Keratinocyte (primary cell): ENCODE measurements around the gene SRD5A1. TPM values are rescaled to one million over a fixed set of nuclear protein-coding genes. Genes with fewer than 3 reads are reported as not detected.
A peak's percentile ranks its signal among the peaks of the same experiment; 100 is the strongest.

Experiments
- DNase-seq: peaks from one replicate; pipeline ENCODE4 v3.0.0-alpha.2; 2011; ENCODE audit warnings: low read depth, missing footprints, low spot score
- FAIRE-seq: peaks from 2 replicates; lab custom pipeline; 2011; peaks lifted over from hg19 to GRCh38; lab: Jason Lieb, UNC
- H2AFZ ChIP-seq: 2 replicates; pipeline ENCODE4 v1.6.0; 2012; ENCODE audit warnings: low read length, control low read depth, inconsistent platforms; ENCODE audit not compliant: control insufficient read depth
- H3K27ac ChIP-seq: 2 replicates; pipeline ENCODE4 v1.5.1; 2011; ENCODE audit warnings: low read length; ENCODE audit not compliant: control insufficient read depth, insufficient read depth
- H3K27me3 ChIP-seq: 3 replicates; pipeline ENCODE4 v1.6.0; 2011; ENCODE audit warnings: low read length; ENCODE audit not compliant: control insufficient read depth, insufficient read depth; ENCODE audit errors: extremely low read depth
- H3K36me3 ChIP-seq, 2 experiments: 2 replicates in 1 of 2; 3 replicates in 1 of 2; pipeline ENCODE4 v1.5.1; 2011; ENCODE audit warnings: low read length in 2 of 2, mild to moderate bottlenecking in 1 of 2; ENCODE audit not compliant: control insufficient read depth in 2 of 2, insufficient read depth in 2 of 2; ENCODE audit errors: extremely low read depth in 1 of 2
- H3K4me1 ChIP-seq: 3 replicates; pipeline ENCODE4 v1.5.1; 2011; ENCODE audit warnings: low read length; ENCODE audit not compliant: control insufficient read depth, insufficient read depth; ENCODE audit errors: extremely low read depth
- H3K4me2 ChIP-seq: 3 replicates; pipeline ENCODE4 v1.6.0; 2011; ENCODE audit warnings: low read depth, low read length; ENCODE audit not compliant: control insufficient read depth, insufficient read depth; ENCODE audit errors: extremely low read depth
- H3K4me3 ChIP-seq, 3 experiments: fragments of 200-600 bp in 1 of 3; sonication (generic) in 1 of 3; 2 replicates in 2 of 3; 3 replicates in 1 of 3; pipeline ENCODE4 v1.5.1; 2011 to 2016; ENCODE audit warnings: low read length in 3 of 3, mild to moderate bottlenecking in 3 of 3, control low read depth in 2 of 3, inconsistent platforms in 1 of 3, low read depth in 1 of 3, mixed read lengths in 1 of 3, mixed run types in 1 of 3, moderate library complexity in 1 of 3; ENCODE audit not compliant: control insufficient read depth in 2 of 3, insufficient read depth in 2 of 3; ENCODE audit errors: extremely low read depth in 1 of 3
- H3K79me2 ChIP-seq: 2 replicates; pipeline ENCODE4 v1.6.0; 2012; ENCODE audit warnings: low read length; ENCODE audit not compliant: control insufficient read depth, insufficient read depth
- H3K9ac ChIP-seq: 3 replicates; pipeline ENCODE4 v1.6.0; 2011; ENCODE audit warnings: low read length; ENCODE audit not compliant: control insufficient read depth, insufficient read depth; ENCODE audit errors: extremely low read depth
- H3K9me1 ChIP-seq: 3 replicates; pipeline ENCODE4 v1.6.0; 2011; ENCODE audit warnings: low read length; ENCODE audit not compliant: control insufficient read depth, insufficient read depth; ENCODE audit errors: extremely low read depth
- H3K9me3 ChIP-seq: 2 replicates; pipeline ENCODE4 v1.5.1; 2012; ENCODE audit warnings: low read depth, low read length; ENCODE audit not compliant: control insufficient read depth
- H4K20me1 ChIP-seq: 3 replicates; pipeline ENCODE4 v1.6.0; 2011; ENCODE audit warnings: low read length; ENCODE audit not compliant: control insufficient read depth, insufficient read depth; ENCODE audit errors: extremely low read depth
- EZH2 ChIP-seq: IDR thresholded peaks from one replicate; pipeline ENCODE4 v1.6.1; 2012; ENCODE audit warnings: inconsistent platforms, mild to moderate bottlenecking, low read length, moderate library complexity
- dilution Hi-C: fragments of 300-500 bp; cut with MboI; formaldehyde crosslinking; loops from one replicate; pipeline ENCODE4 v1.7.0; 2020; ENCODE audit warnings: low sequenced_read_pairs; ENCODE audit not compliant: extremely low pct_ligation_motif_present
- polyA plus RNA-seq, 5 experiments: library from polyadenylated mRNA; depleted of rRNA in 3 of 5; stranded (reverse) in 3 of 5; stranded (forward) in 1 of 5; unstranded in 1 of 5; fragments of >200 nt; gene quantifications; 1 replicate in 1 of 5; 2 replicates in 3 of 5; 3 replicates in 1 of 5; pipeline versions ENCODE4 v1.2.1 to v1.2.3, GENCODE V29; 2011 to 2012; ENCODE audit warnings: missing spikeins in 2 of 5, low read depth in 1 of 5, low replicate concordance in 1 of 5
- TF ChIP-seq, protein P1 (sequence below), 3 experiments: IDR thresholded peaks in 1 of 3; conservative IDR thresholded peaks in 1 of 3; optimal IDR thresholded peaks in 1 of 3; 2 replicates in 2 of 3; 3 replicates in 1 of 3; pipeline versions ENCODE3 to v1.5.1; 2011; ENCODE audit warnings: low read length in 3 of 3, mild to moderate bottlenecking in 3 of 3, moderate library complexity in 2 of 3, control low read depth in 1 of 3, inconsistent platforms in 1 of 3; ENCODE audit not compliant: insufficient read depth in 2 of 3; ENCODE audit errors: extremely low read depth in 1 of 3

Gene SRD5A1
- polyA plus RNA-seq, 1 donor (not counting 4 experiments of a cell fraction or from before 2014, with no cell fraction given) = 35.4 TPM

DNA sequence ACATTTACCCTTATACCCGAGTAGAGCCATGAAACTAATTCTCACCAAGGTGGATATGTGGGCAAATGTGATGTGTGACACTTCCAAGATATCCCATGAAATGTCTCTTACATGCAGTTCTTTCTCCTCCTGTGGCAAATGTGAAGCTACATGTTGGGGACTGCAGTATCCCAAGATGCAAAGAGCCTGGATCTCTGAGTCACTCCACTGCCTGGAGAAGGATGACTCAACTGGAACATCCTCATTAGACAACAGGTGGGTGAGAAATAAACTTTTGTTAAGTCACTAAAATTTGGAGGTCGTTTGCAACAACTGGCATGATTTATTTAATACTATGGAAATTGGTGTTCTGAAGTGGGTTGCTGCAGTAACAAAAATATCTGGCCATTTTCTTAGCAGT, 43.5 kb downstream of the SRD5A1 start:
- H2AFZ ChIP-seq = no peak overlapping the region
- H3K36me3 ChIP-seq = peaks cover 0 to 4% of the 10 kb centered on the region in 2 experiments
- H3K27me3 ChIP-seq = no peaks in the 10 kb centered on the region
- no peak overlapping the region for H3K9ac ChIP-seq
- FAIRE-seq (peak; percentile 44), DNase-seq (no peak)
- H3K4me3 ChIP-seq = no peak overlapping the region
- TF ChIP-seq, protein P1, sequence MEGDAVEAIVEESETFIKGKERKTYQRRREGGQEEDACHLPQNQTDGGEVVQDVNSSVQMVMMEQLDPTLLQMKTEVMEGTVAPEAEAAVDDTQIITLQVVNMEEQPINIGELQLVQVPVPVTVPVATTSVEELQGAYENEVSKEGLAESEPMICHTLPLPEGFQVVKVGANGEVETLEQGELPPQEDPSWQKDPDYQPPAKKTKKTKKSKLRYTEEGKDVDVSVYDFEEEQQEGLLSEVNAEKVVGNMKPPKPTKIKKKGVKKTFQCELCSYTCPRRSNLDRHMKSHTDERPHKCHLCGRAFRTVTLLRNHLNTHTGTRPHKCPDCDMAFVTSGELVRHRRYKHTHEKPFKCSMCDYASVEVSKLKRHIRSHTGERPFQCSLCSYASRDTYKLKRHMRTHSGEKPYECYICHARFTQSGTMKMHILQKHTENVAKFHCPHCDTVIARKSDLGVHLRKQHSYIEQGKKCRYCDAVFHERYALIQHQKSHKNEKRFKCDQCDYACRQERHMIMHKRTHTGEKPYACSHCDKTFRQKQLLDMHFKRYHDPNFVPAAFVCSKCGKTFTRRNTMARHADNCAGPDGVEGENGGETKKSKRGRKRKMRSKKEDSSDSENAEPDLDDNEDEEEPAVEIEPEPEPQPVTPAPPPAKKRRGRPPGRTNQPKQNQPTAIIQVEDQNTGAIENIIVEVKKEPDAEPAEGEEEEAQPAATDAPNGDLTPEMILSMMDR (optimal IDR thresholded peaks at IDR 0.05 in 1 of 3, IDR thresholded peaks at IDR 0.05 in 1 of 3, conservative IDR thresholded peaks at IDR 0.05 in 1 of 3; ENCODE audit: extremely low read depth in 1 of 3, insufficient read depth in 2 of 3, low read length in 3 of 3) = no peak
- no peak for TF ChIP-seq EZH2
- H4K20me1 ChIP-seq = no peaks in the 10 kb centered on the region
- dilution Hi-C loops = no loop called here
- no peaks in the 10 kb centered on the region for H3K9me3 ChIP-seq
- H3K4me1 ChIP-seq = peaks cover 12% of the 10 kb centered on the region
- no peaks in the 10 kb centered on the region for H3K9me1 ChIP-seq
- H3K79me2 ChIP-seq = no peaks in the 10 kb centered on the region
- H3K4me2 ChIP-seq = no peak overlapping the region
- no peak overlapping the region for H3K27ac ChIP-seq

DNA sequence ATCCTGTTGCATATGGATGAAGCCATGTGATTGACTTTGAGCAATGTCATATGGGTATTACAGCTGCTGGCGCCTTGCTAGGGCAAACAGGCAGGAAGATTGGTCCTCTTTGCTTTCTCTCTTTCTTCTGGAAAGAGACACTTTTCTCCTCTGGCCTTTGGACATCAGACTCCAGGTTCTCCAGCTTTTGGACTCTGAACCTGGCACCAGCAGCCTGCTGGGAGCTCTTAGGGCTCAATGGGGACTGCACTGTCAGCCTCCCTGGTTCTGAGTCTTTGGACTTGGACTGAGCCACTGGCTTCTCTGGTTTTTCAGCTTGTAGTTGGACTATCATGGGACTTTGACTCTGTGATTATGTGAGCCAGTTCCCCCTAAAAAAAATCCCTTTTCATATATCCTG, 45.1 kb downstream of the SRD5A1 start:
- Histone ChIP-seq H3K9ac (no peak overlapping the region), H2AFZ (no peak overlapping the region), H3K4me2 (no peak overlapping the region), H3K79me2 (no peaks in the 10 kb centered on the region), H3K4me3 (no peak overlapping the region), H3K27me3 (no peaks in the 10 kb centered on the region), H3K4me1 (peaks cover 12% of the 10 kb centered on the region), H4K20me1 (no peaks in the 10 kb centered on the region), H3K9me1 (no peaks in the 10 kb centered on the region), H3K9me3 (no peaks in the 10 kb centered on the region), H3K27ac (no peak overlapping the region), H3K36me3 (peaks cover 0 to 3% of the 10 kb centered on the region in 2 experiments)
- dilution Hi-C loops = no loop called here
- DNase-seq = no peak
- FAIRE-seq = no peak
- TF ChIP-seq, protein P1 (optimal IDR thresholded peaks at IDR 0.05 in 1 of 3, IDR thresholded peaks at IDR 0.05 in 1 of 3, conservative IDR thresholded peaks at IDR 0.05 in 1 of 3; ENCODE audit: extremely low read depth in 1 of 3, insufficient read depth in 2 of 3, low read length in 3 of 3) = no peak
- no peak for TF ChIP-seq EZH2
